ENCODE measurements around the gene THAP5.

DNA sequence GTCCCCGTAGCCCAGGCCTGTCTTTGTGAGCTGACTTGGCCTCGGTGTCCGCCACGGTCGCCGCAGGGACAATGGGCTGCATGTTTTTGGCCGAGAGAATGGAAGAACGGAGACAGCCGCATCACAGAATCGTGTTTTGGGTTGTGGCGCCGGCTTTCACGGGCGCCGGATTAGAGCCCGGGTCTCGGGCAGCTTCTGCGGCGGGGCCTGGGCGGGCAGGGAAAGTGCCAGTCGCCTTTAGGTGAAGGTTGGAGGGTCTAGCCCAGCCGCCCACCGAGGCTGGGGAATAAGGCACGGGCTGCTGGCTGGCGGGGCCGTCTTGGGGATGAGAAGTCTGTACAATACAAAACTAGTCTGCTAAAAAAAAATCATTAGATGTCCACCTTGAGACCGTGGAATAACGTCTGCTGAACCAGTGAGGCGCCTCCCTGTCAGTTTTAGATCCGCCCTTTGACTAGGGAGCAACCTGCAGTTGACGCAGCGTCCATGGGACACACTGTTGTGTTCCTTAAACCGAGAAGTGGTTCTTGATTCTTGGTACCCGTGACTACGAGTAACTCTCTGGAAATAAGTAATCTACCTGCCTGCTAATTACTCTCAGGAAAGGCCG, 745 bp upstream of the THAP5 start:
- TF ChIP-seq, protein P1, sequence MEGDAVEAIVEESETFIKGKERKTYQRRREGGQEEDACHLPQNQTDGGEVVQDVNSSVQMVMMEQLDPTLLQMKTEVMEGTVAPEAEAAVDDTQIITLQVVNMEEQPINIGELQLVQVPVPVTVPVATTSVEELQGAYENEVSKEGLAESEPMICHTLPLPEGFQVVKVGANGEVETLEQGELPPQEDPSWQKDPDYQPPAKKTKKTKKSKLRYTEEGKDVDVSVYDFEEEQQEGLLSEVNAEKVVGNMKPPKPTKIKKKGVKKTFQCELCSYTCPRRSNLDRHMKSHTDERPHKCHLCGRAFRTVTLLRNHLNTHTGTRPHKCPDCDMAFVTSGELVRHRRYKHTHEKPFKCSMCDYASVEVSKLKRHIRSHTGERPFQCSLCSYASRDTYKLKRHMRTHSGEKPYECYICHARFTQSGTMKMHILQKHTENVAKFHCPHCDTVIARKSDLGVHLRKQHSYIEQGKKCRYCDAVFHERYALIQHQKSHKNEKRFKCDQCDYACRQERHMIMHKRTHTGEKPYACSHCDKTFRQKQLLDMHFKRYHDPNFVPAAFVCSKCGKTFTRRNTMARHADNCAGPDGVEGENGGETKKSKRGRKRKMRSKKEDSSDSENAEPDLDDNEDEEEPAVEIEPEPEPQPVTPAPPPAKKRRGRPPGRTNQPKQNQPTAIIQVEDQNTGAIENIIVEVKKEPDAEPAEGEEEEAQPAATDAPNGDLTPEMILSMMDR (IDR thresholded peaks at IDR 0.05): no peak
- TF ChIP-seq, protein P2, sequence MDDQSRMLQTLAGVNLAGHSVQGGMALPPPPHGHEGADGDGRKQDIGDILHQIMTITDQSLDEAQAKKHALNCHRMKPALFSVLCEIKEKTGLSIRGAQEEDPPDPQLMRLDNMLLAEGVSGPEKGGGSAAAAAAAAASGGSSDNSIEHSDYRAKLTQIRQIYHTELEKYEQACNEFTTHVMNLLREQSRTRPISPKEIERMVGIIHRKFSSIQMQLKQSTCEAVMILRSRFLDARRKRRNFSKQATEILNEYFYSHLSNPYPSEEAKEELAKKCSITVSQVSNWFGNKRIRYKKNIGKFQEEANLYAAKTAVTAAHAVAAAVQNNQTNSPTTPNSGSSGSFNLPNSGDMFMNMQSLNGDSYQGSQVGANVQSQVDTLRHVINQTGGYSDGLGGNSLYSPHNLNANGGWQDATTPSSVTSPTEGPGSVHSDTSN (IDR thresholded peaks at IDR 0.05): no peak
- TF ChIP-seq EZH2phosphoT487 (IDR thresholded peaks at IDR 0.05; ENCODE audit: borderline replicate concordance, low read depth): no peak
